H1 (cell line): ENCODE measurements around the gene APBB3. TPM values are rescaled to one million over a fixed set of nuclear protein-coding genes. Genes with fewer than 3 reads are reported as not detected.

Source experiments
- CHD1 ChIP-seq: IDR thresholded peaks from 2 replicates; pipeline ENCODE4 v1.6.1; 2012; ENCODE audit warnings: low read depth, low read length, improper control_type of control experiment
- CHD2 ChIP-seq: IDR thresholded peaks from 2 replicates; pipeline ENCODE4 v1.6.1; 2012; ENCODE audit warnings: low read length, improper control_type of control experiment
- CHD7 ChIP-seq: fragments of 300-600 bp; sonication (generic); IDR thresholded peaks from 2 replicates; pipeline ENCODE4 v1.7.1; 2012; ENCODE audit warnings: low read length, moderate library complexity, mild to moderate bottlenecking, inconsistent platforms; ENCODE audit not compliant: insufficient replicate concordance
- CTBP2 ChIP-seq: IDR thresholded peaks from 2 replicates; pipeline ENCODE4 v1.7.0; 2011; ENCODE audit warnings: borderline replicate concordance, mild to moderate bottlenecking, moderate library complexity, mixed read lengths, low read length; ENCODE audit not compliant: insufficient read depth, insufficient read length
- CTCF ChIP-seq, 3 experiments: IDR thresholded peaks; 1 replicate in 2 of 3; 2 replicates in 1 of 3; pipeline versions ENCODE4 v1.5.1 to v1.6.1; 2011; ENCODE audit warnings: low read length in 3 of 3, mild to moderate bottlenecking in 3 of 3, inconsistent platforms in 2 of 3, low read depth in 1 of 3, moderate library complexity in 1 of 3; ENCODE audit not compliant: insufficient read depth in 1 of 3; ENCODE audit errors: control extremely low read depth in 1 of 3
- HDAC2 ChIP-seq, 2 experiments: fragments of 300-600 bp in 1 of 2; sonication (generic) in 1 of 2; IDR thresholded peaks; 2 replicates each; pipeline ENCODE4 v1.6.1; 2011 to 2012; ENCODE audit warnings: low read depth in 2 of 2, low read length in 2 of 2, mild to moderate bottlenecking in 2 of 2, moderate library complexity in 2 of 2, borderline replicate concordance in 1 of 2, inconsistent platforms in 1 of 2
- NANOG ChIP-seq: IDR thresholded peaks from 2 replicates; pipeline ENCODE4 v1.6.1; 2011; ENCODE audit warnings: low read length, low read depth, mild to moderate bottlenecking, inconsistent platforms; ENCODE audit not compliant: insufficient read depth, poor library complexity, severe bottlenecking
- TAF1 ChIP-seq: IDR thresholded peaks from 2 replicates; pipeline ENCODE4 v1.6.1; 2011; ENCODE audit warnings: mild to moderate bottlenecking, low read depth, low read length
- polyA plus RNA-seq, 7 experiments: library from polyadenylated mRNA; depleted of rRNA in 3 of 7; stranded (reverse) in 5 of 7; unstranded in 2 of 7; fragments of >200 nt in 5 of 7; fragments of 200-250 nt in 2 of 7; gene quantifications; 1 replicate in 5 of 7; 2 replicates in 1 of 7; 4 replicates in 1 of 7; pipeline versions ENCODE4 v1.2.1 to v1.2.3, GENCODE V29; 2011 to 2013; ENCODE audit warnings: missing spikeins in 2 of 7, mixed read lengths in 2 of 7
- total RNA-seq: library from RNA; stranded (reverse); fragmentation: NEBNext Ultra II Directional; extraction: Animal tissue kit (Norgen Biotek cat#: 25700); gene quantifications from 2 replicates; pipeline ENCODE4 v1.2.1, GENCODE V29; 2021

APBB3 gene
- total and polyA plus RNA-seq, 2 of the 8 experiments (the other 6 are each of a cell fraction or from before 2014, with no cell fraction given) = 16.0 to 21.9 TPM

GRCh38 chr5:140566665-140567064, 2.3 kb upstream of the APBB3 start (continued):
- TF ChIP-seq CHD7 = no peak
- no peak for TF ChIP-seq NANOG
- no peak for TF ChIP-seq CTCF (IDR thresholded peaks at IDR 0.05; ENCODE audit: control extremely low read depth in 1 of 3, insufficient read depth in 1 of 3, low read depth in 1 of 3, low read length in 3 of 3)
- TF ChIP-seq CTBP2 = no peak
- no peak for TF ChIP-seq CHD1
- no peak for TF ChIP-seq TAF1
- TF ChIP-seq HDAC2 (IDR thresholded peaks at IDR 0.05; ENCODE audit: borderline replicate concordance in 1 of 2, low read depth in 2 of 2, low read length in 2 of 2) = no peak
- no peak for TF ChIP-seq CHD2
